Measurements from ENCODE around the gene CACTIN. TPM values are rescaled to one million over a fixed set of nuclear protein-coding genes. Genes with fewer than 3 reads are reported as not detected.
"Not testable (repeated sequence)": the region's sequence is repeated elsewhere in the genome, so short reads cannot be mapped to it uniquely, and the experiment has no call there.

CACTIN gene
- polyA plus RNA-seq, 1 donor from 2014 or later: 20.6 TPM

- no peak overlapping the region for H3K27ac Mint-ChIP-seq
- H3K9me3 Mint-ChIP-seq: no peaks in the 10 kb centered on the region
- no peak overlapping the region for H3K4me3 Mint-ChIP-seq
- H3K4me1 Mint-ChIP-seq: peaks cover 0 to 19% (median 4%) of the 10 kb centered on the region in 3 donors
- peaks cover 8% of the 10 kb centered on the region for H3K27me3 Mint-ChIP-seq
- peaks cover 4% of the 10 kb centered on the region for H3K36me3 Mint-ChIP-seq
Measured at GRCh38 chr19:3667037-3667638, 40.5 kb upstream of the CACTIN start.

GRCh38 chr19:3666545-3666856, 39.9 kb upstream of the CACTIN start:
- H3K27ac Mint-ChIP-seq, H3K36me3 Mint-ChIP-seq, H3K9me3 Mint-ChIP-seq, H3K4me3 Mint-ChIP-seq, H3K27me3 Mint-ChIP-seq: not testable (repeated sequence)
- peaks cover 0 to 16% (median 2%) of the 10 kb centered on the region in 3 donors for H3K4me1 Mint-ChIP-seq

GRCh38 chr19:3665681-3666544, 39.3 kb upstream of the CACTIN start:
- H3K36me3 Mint-ChIP-seq: peaks cover 6% of the 10 kb centered on the region
- peaks cover 0 to 14% (median 2%) of the 10 kb centered on the region in 3 donors for H3K4me1 Mint-ChIP-seq
- no peak overlapping the region for H3K27ac Mint-ChIP-seq
- peak overlapping the region in 3 of 4 donors; percentile 65 to 72 (median 72) for H3K4me3 Mint-ChIP-seq
- H3K27me3 Mint-ChIP-seq: peaks cover 3% of the 10 kb centered on the region
- H3K9me3 Mint-ChIP-seq: no peaks in the 10 kb centered on the region

GRCh38 chr19:3664879-3665642, 38.5 kb upstream of the CACTIN start:
- peaks cover 5% of the 10 kb centered on the region for H3K36me3 Mint-ChIP-seq
- H3K4me3 Mint-ChIP-seq: peak overlapping the region in 3 of 4 donors; percentile 72 to 81 (median 72)
- no peaks in the 10 kb centered on the region for H3K9me3 Mint-ChIP-seq
- H3K27me3 Mint-ChIP-seq: peaks cover 1% of the 10 kb centered on the region
- peaks cover 0 to 11% (median 2%) of the 10 kb centered on the region in 3 donors for H3K4me1 Mint-ChIP-seq
- no peak overlapping the region for H3K27ac Mint-ChIP-seq

- Mint-ChIP-seq H3K36me3 (peaks cover 5% of the 10 kb centered on the region), H3K4me3 (peak overlapping the region in 1 of 4 donors; percentile 33), H3K27ac (no peak overlapping the region), H3K27me3 (peaks cover 1% of the 10 kb centered on the region), H3K9me3 (no peaks in the 10 kb centered on the region), H3K4me1 (peaks cover 0 to 10% (median 2%) of the 10 kb centered on the region in 3 donors)
Measured at GRCh38 chr19:3663838-3664237, 37.2 kb upstream of the CACTIN start.

GRCh38 chr19:3661284-3662238, 35.0 kb upstream of the CACTIN start:
- Mint-ChIP-seq H3K4me1 (peaks cover 0 to 10% (median 2%) of the 10 kb centered on the region in 3 donors), H3K27me3 (peaks cover 1% of the 10 kb centered on the region), H3K27ac (no peak overlapping the region), H3K4me3 (peak overlapping the region in 1 of 4 donors; percentile 45), H3K9me3 (no peaks in the 10 kb centered on the region), H3K36me3 (peaks cover 5% of the 10 kb centered on the region)

GRCh38 chr19:3660493-3661219, 34.1 kb upstream of the CACTIN start:
- no peak overlapping the region for H3K4me3 Mint-ChIP-seq
- no peak overlapping the region for H3K27ac Mint-ChIP-seq
- H3K27me3 Mint-ChIP-seq: no peaks in the 10 kb centered on the region
- H3K9me3 Mint-ChIP-seq: no peaks in the 10 kb centered on the region
- H3K36me3 Mint-ChIP-seq: peaks cover 3% of the 10 kb centered on the region
- peaks cover 0 to 5% (median 0%) of the 10 kb centered on the region in 3 donors for H3K4me1 Mint-ChIP-seq

- H3K4me3 Mint-ChIP-seq: no peak overlapping the region
Measured at GRCh38 chr19:3659746-3660112, 33.1 kb upstream of the CACTIN start.

GRCh38 chr19:3658870-3659745, 32.5 kb upstream of the CACTIN start:
- Mint-ChIP-seq H3K36me3 (peaks cover 3% of the 10 kb centered on the region), H3K9me3 (no peaks in the 10 kb centered on the region), H3K4me3 (no peak overlapping the region), H3K27me3 (no peaks in the 10 kb centered on the region), H3K4me1 (no peaks in the 10 kb centered on the region), H3K27ac (no peak overlapping the region)

More at GRCh38 chr19:3659746-3660112, 33.1 kb upstream of the CACTIN start:
- Mint-ChIP-seq H3K27ac (no peak overlapping the region), H3K9me3 (no peaks in the 10 kb centered on the region), H3K27me3 (no peaks in the 10 kb centered on the region), H3K4me1 (peaks cover 0 to under 1% (median 0%) of the 10 kb centered on the region in 3 donors), H3K36me3 (peaks cover 3% of the 10 kb centered on the region)

GRCh38 chr19:3658004-3658869, 31.6 kb upstream of the CACTIN start:
- Mint-ChIP-seq H3K4me1 (no peaks in the 10 kb centered on the region), H3K27me3 (no peaks in the 10 kb centered on the region), H3K36me3 (peaks cover 3% of the 10 kb centered on the region), H3K27ac (no peak overlapping the region), H3K9me3 (no peaks in the 10 kb centered on the region), H3K4me3 (no peak overlapping the region)

GRCh38 chr19:3657395-3657769, 30.8 kb upstream of the CACTIN start:
- peaks cover 3% of the 10 kb centered on the region for H3K36me3 Mint-ChIP-seq
- H3K9me3 Mint-ChIP-seq: no peaks in the 10 kb centered on the region
- no peaks in the 10 kb centered on the region for H3K4me1 Mint-ChIP-seq
- no peaks in the 10 kb centered on the region for H3K27me3 Mint-ChIP-seq
- H3K4me3 Mint-ChIP-seq: no peak overlapping the region
- no peak overlapping the region for H3K27ac Mint-ChIP-seq

GRCh38 chr19:3656747-3657394, 30.3 kb upstream of the CACTIN start:
- Mint-ChIP-seq H3K4me3 (no peak overlapping the region), H3K9me3 (no peaks in the 10 kb centered on the region), H3K4me1 (no peaks in the 10 kb centered on the region), H3K27me3 (no peaks in the 10 kb centered on the region), H3K36me3 (peaks cover 3% of the 10 kb centered on the region), H3K27ac (peak overlapping the region in 1 of 3 donors; percentile 73)

Measured in IgD-negative memory B cell (primary cell).